Occipital lobe (tissue), 2 donors: ENCODE results near the gene PTPRN2. TPM values are rescaled to one million over a fixed set of nuclear protein-coding genes. Genes with fewer than 3 reads are reported as not detected.
"Not testable (repeated sequence)": the region's sequence is repeated elsewhere in the genome, so short reads cannot be mapped to it uniquely, and the experiment has no call there.

Experiments
- DNase-seq: peaks from one replicate; lab custom pipeline; 2025; lab: John Stamatoyannopoulos, UW
- total RNA-seq: library from RNA; depleted of rRNA; stranded (reverse); fragments of >200 nt; gene quantifications from one replicate; pipeline ENCODE4 v1.2.3, GENCODE V29; 2014

PTPRN2 gene
- total RNA-seq, 1 donor from 2014 or later = 62.2 TPM

DNA sequence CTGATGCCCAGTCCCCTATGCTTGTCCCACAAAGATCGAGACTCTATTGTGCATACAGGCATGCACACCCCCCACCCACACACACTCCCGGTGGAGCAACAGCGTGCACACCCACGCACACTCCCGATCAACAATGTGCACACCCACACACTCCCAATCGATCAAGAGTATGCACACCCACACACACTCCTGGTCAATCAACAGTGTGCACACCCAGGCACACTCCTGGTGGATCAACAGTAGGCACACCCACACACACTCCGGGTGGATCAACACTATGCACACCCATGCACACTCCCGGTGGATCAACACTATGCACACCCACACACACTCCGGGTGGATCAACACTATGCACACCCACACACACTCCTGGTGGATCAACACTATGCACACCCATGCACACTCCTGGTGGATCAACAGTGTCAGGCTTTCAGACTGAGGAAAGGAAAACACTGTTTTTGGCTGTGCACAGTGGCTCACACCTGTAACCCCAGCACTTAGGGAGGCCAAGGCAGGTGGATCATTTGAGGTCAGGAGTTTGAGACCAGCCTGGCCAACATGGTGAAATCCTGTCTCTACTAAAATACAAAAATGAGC, 118.8 kb downstream of the PTPRN2 start:
- DNase-seq = no peak

DNA sequence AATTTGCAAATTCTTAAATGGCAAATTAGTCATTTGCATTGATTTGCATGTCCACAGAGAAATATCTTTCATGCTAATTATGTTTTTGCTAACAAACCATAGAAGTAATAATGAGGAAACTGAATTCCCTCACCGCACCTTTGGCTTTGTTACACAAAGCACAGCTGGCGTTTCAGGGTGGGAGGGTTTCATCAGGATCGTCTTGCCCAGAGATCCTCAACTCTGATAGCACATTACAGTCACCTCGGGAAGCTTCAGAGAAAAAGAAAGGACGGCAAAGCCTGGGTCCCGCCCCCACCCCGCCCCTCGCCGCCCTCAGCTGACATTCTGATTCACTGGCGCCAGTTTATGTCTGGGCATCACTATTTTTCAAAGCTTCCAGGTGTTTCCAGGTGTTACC, 119.4 kb downstream of the PTPRN2 start:
- DNase-seq = no peak

DNA sequence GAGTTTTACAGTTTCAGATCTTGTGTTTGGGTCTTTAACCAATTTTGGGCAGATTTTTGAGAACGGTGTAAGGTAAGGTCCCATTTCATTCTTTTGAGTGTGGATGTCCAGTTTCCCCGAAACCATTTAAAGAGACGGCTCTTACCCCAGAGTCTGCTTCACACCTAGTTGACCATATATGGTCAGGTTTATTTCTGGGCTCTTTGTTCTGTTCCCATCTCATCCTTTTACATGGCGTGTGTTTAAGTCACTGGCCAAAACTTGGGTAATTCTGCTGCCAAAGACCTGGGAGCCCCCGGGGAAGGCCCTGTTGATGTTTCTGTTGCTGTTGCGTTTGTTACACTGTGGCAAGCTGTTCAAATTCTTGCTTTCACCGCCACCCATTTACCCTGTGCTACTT, 120.1 kb downstream of the PTPRN2 start:
- DNase-seq = no peak

DNA sequence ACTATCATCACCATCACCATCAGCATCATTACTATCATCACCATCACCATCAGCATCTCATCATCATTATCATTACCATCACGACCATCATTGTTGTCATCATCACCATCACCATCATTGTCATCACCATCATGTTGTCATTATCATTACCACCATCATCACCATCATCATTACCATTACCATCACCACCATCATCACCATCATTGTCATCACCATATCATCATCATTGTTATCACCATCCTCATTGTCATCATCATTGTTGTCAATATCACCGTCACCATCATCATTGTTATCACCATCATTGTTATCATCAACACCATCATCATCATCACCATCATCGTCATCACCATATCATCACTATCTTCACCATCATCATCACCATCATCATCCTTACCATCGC, 124.3 kb downstream of the PTPRN2 start:
- no peak for DNase-seq

DNA sequence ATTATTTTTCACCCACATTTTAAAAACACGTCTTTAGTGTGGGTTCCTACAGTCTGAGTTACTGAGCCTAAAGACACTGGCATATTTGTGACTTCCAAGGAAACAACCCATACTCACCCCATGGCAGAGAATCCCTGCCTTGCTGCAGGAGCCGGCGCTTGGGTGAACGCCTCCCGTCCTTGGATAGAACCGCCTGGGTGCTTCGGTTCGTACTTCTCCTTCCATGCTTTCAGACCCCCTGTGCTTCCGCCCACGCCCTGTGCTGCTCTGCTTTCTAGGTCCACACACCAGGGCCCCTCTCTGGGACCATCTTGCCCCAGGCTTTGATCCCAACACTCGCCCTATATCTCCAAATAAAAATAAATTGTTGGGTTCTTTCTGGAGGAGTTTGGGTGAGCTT, 125.8 kb downstream of the PTPRN2 start:
- DNase-seq = no peak

DNA sequence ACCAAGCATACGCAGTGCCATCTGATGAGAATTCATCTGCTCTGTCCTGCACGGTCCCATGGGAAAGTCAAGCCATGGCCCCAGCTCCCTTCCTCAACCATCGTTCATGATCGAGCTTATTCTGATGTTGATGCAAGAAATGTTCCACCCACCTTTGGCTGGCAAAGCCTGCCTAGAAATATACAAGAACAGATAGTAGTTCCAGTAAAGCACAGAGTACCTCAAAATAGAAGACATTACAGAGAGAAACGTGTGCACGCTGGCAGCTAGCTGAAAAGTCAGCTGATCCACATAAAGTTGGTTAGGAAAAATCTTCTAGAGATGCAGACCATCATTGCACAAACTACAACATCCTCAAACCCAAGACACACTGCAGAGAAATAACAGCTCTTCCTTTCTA, 127.0 kb downstream of the PTPRN2 start:
- peak; percentile 28 for DNase-seq

DNA sequence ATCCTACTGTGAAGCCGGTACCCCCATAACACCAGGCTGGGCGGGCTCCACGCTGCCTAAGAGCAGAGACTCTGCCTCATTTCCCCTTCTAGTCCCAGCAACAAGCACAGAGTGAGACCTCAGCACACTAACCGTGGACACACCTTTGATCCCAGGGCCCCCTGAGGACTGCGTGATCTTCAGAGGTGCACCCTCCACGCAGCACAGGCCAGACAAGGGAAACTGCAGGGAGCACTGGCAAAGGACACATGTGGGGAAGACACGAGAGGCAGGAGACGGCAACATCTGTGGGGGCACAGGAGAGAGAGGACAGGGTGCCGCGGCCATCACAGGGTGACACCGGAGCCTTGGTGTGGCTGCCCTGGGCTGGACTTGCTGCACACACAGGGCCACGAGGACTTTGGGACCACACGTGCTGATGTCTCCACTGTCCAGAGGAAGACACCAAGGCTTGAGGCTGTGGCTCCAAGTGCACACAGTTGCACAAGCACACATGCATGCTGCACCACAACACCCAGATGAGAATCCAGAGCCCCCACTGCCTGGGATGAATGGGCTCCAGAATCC, 128.8 kb downstream of the PTPRN2 start:
- no peak for DNase-seq

DNA sequence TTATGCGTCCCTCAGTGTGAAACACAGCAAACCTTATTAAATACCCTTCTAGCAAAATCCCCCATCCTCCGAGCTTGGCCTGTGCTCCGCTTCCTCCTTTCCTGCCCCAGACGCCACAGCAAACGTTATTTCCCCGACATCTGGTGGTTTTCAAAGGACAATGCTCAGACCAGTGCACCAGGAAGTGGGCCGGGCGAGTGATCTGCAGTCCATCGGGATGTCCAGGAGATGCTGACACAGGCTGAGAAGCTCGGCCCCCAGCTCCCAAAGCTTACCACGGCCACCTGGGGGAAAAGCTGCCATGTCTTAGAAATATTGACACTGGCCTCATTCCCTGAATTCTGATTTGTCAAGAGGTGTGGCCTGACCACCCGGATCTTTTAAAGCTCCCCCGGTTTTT, 129.5 kb downstream of the PTPRN2 start:
- DNase-seq = no peak

DNA sequence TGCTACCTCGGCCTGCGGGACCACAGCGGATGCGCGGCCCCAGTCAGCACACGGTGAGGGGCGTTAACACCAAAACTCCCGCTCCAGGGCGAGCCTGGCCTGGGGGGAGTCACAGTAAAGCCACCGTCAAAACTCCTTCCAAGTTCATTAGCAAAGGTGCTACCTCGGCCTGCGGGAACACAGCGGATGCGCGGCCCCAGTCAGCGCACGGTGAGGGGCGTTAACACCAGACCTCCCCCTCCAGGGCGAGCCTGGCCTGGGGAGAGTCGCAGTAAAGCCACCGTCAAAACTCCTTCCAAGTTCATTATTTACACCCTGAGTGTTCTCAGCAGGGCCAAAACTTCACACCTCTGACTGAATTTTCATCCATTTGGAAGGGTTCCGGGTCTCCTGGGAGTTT, 130.0 kb downstream of the PTPRN2 start:
- not testable (repeated sequence) for DNase-seq

DNA sequence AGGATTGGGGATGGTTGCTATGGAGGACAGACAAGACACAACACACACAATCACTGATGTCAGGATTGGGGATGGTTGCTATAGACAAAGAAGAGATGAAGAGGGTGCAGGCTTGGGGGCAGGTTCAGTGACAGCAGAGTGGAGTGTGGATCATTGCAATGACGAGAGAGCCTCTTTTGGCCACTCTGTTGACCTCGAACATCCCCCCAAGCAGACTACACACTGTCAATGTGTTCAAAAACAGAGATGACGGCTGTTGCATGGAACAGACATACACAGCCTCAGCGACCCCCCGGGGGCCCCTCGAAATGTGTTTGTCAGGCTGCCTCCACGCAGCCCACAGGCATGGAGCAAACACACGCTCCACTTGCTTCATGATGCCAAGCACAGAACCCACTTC, 133.0 kb downstream of the PTPRN2 start:
- DNase-seq = no peak

DNA sequence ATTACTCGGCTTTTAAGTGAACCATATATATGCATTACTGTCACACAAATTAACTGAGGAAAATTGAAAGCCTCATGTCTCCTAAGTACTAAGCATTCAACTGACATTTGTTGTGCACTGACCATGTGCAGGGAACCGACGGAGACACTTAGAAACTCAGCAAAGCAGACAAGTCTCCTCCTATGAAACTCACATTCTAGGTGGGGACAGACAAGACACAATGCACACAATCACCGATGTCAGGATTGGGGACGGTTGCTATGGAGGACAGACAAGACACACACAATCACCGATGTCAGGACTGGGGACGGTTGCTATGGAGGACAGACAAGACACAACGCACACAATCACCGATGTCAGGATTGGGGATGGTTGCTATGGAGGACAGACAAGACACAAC, 134.0 kb downstream of the PTPRN2 start:
- no peak for DNase-seq

DNA sequence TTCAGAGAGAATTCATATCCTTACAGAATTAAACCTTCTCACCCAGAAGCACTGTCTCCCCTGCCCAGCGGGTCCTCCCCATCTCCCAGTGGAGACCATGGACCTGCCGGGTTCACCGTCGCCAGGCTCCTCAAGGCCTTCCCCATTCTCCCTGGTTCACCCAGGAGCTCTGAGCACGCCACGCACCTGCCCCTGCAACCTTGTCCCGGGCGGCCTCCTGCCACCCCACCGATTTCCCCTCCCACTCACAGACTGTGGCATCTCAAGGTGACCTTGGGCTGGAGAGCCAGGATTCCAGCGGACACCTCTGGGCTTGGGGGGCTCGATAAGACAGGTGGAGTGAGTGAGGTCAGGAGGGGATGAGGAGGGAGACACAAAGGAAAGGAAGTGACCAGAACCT, 135.3 kb downstream of the PTPRN2 start:
- no peak for DNase-seq

DNA sequence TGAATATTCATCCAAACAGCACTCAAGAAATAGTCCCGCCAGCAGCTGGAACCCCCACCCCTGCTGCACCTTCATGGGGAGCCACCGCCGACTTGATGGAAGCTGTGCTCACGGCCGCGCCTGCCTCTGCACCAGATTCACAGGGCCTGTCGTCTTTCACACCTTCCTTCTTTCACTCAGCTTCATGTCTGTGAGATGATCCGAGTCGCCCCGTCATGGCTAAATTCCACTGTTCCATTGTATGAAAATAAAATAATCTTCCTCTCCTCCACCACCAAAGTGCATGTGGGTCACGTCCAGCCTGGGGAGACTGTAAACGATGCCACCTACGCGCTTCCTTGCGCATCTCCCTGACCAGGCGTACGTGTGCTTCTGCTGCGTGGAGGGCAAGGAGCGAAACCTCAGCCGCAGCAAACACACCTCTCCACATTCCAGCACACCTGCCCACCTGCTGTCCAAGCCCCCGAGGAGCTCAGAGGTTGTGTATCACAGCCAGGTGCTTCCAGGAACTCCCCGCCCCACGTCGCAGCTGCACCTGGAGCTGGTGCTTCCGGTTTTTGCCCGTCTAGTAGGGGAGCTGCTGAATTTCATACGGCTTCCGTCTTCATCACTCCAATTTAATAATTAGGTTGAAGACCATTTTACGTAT, 137.0 kb downstream of the PTPRN2 start:
- DNase-seq = no peak

DNA sequence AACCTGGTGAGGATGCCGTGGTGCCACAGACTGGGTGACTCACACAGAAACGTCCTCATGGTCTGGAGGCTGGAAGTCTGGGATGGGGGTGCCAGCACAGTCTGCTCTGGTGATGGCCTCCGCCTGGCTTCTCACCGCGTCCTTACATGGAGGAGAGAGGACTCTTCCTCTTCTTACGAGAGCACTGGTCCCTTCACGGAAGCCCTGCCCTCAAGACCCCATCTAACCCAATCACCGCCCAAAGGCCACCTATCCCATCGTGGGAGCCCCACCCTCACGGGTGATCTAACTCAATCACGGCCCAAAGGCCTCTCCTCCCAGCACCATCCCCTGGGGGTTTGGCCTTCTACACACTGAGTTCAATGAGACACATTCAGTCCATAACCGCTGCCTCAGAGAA, 137.7 kb downstream of the PTPRN2 start:
- DNase-seq = no peak

DNA sequence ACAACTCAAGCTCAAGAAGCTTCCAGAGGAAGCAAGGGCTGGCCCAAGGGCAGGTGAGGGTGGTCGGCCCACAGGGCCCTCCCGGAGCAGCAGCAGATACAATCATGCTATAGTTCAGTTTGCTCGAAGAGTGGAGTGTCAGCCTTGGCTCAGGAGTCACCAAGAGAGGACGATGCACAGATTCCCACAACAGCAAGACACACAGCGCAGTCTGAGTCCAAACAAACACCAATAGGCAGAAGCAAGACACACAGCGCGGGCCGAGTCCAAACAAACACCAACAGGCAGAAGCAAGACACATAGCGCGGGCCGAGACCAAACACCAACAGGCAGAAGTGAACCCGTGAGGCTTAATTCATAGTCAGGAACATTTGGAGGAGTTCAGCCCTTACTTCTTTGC, 138.4 kb downstream of the PTPRN2 start:
- no peak for DNase-seq

DNA sequence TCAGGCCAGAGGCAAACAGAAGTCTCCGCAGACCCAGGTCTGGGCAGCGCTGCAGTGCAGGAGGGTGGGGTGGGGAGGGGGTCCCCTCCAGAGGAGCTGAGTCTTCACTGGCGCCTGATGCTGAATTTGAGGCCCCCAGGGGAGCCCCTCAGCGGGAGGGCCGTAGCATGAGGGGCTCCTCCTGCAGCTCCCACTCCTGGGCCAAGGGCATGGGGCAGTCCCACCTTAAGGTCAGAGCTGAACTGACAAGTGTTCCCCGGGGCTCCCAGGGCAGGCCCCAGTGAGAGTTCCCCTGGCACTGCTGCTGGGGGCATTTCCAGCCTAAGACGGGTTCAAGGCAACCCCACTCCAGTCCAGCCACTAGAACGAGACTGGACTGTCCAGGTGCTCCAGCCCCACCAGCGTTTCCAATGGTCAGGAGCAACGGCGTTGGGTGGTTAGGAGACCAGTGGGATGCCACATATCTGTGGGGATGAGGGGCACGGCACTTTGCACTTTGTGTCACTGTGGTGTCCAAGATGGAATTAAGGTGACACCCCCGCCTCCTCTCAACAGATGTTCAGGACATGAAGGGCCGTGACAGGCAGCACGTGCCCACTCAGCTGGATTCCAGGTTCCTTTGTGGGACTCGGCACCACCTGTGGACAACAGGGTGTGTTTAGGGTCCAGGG, 139.1 kb downstream of the PTPRN2 start:
- no peak for DNase-seq

DNA sequence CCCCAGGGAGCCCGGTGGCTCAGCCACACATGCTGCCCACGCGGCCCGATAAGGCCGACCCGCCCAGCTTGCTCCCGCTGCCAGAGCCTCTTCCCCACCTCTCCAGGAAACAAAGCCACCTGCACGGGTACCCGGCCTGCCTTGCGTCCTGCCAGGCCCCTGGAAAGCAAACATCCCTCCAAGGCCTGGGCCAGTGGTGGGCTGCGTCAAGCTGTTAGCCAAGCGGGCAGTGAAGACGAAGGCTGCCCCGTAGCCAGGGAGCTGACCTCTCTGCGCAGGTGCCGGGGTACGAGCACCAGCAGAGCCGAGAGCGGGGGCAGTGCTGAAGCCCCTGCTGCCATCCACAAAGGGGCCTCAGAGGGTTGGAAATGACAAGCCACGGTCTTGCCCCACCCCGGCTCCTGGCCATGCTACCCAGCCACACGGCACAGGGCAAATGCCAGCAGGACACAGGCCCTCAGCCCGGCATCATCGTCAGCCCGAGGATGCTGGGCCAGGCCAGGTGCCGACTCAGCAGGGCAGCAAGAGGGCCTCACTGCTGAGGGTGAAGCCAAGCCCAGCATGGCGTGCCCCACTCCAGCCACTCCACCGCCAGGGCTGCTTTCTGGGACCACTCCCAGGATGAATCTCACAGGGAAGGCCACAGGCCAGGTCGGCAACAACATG, 140.0 kb downstream of the PTPRN2 start:
- DNase-seq = no peak

DNA sequence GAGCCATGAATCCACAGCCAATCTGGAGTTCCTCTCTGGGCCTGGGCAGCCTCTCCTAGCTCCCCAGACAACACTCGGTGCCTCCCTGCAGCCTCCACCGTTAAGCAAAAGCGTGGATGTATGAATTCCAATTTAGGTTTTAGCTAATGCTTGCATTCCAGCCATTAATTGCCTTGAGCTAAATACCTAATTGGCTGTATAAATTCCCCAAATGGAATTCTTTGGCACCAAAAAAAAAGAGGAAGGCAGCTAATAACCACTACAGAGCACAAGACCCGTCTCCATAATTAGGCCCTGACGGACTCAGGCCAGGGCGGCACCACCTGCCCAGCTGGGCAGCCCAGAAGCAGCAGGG, 140.5 kb downstream of the PTPRN2 start:
- DNase-seq = no peak

DNA sequence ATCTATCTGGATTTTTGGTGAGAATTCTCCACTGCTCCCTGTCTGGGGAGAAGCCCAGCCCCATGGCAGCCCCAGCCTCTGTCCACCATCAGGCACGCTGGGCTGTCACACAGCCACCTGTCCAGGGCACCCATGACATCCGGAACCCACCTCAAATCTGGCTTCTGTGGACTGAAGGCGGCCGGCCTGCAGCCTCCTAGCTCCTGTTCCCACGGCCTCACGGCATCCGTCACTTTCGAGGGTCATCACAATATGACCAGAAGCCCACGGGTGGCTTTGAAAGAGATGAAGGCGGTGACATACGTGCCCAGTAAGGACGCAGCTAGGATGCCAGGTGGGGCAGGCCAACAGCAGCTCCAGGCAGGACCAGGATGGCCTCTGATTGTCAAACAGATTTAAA, 140.9 kb downstream of the PTPRN2 start:
- DNase-seq = no peak

DNA sequence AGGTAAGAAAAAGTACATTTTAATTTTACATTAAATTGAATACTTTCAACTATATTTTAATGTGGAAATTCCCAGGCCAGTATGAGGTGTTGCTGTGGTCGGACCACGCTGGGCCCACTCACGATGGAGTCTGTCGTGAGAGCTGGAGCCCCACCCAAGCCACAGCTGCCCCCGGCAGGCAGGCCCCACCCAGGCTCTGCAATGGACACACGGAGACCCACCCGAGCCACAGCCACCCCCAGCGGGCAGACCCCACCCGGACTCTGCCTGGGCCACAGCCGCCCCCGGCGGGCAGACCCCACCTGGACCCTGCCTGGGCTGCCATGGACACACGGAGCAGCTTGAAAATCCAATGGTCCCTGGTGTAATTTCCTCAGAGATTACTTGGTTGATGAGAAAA, 141.3 kb downstream of the PTPRN2 start:
- no peak for DNase-seq

DNA sequence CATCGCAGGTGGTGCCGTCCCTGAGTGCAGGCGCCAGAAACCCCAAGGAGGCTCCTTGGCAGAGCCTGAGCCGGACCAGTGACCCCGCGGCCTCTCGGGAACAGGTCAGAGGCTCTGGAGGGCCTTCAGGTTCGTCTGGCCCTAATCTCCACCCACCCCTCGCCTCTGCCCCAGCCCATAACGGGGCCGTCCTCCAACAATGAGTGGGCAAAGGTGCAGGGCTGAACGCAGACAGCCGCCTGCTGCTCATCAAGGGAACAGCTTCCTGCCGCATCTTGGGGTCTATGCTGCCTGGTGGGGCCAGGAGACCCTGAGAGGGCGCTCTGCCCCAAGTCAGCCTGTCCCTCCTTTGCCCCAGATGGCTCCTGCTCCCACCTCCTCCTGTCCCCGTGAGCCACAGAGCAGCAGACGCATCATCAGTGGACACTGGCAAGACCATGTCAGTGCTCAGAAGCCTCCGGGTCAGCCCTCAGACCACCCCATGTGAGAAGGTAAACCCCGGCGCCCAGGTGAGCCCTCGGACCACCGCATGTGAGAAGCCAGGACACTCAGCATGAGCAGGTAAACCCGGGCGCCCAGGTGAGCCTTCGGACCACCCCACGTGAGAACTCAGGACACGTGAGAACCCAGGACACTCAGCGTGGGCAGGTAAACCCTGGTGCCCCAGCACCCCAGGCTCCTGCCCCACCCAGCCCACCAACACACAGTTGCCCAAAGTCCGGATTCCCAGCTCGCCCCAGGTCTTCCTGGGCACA, 142.0 kb downstream of the PTPRN2 start:
- DNase-seq = no peak
